Measurements from ENCODE around the gene KMT2E.

KMT2E gene

DNA sequence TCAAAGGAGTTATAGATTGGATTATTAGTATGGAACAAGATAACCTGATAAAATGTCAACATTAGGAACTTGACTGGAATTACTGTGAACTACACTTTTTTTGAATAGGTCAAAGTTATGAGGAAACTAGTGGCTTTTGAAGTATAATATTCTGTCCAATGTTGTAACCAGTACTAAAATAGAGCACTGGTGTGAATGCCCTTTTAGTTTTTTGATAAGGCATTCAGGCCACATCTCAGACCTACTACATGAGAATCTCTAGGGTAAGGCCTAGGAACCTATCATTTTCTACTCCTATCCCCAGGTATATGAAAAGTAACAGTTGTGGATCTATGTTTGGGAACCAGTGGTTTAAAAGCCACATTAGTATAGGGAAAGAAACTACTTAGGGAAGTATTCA lies 16.4 kb downstream of the KMT2E start:
- no peak overlapping the region for H2AFZ ChIP-seq (ENCODE audit: insufficient read depth, low read length, poor library complexity)
- H3K27me3 ChIP-seq (ENCODE audit: insufficient read depth, low read length): no peaks in the 10 kb centered on the region
- no peak overlapping the region for H3K18ac ChIP-seq (ENCODE audit: low read length)
- H2BK5ac ChIP-seq (ENCODE audit: low read depth, low read length, poor library complexity): no peak overlapping the region
- no peak overlapping the region for H4K91ac ChIP-seq (ENCODE audit: low read depth, low read length)
- no peak overlapping the region for H3K4ac ChIP-seq (ENCODE audit: low read depth, low read length)
- no peaks in the 10 kb centered on the region for H3K4me1 ChIP-seq (ENCODE audit: control insufficient read depth in 1 of 2, insufficient read depth in 2 of 2, low read length in 2 of 2)
- H3K79me1 ChIP-seq (ENCODE audit: low read length): no peaks in the 10 kb centered on the region
- no peak overlapping the region for H2BK12ac ChIP-seq (ENCODE audit: low read length)
- H3K4me2 ChIP-seq (ENCODE audit: low read length): no peak overlapping the region
- no peak for DNase-seq
- no peak overlapping the region for H3K14ac ChIP-seq (ENCODE audit: low read length)
- H2BK120ac ChIP-seq (ENCODE audit: insufficient read depth, low read length, poor library complexity): no peak overlapping the region
- no peak overlapping the region for H3K27ac ChIP-seq (ENCODE audit: low read depth, low read length)
- H3K9ac ChIP-seq (ENCODE audit: low read length): no peak overlapping the region
- H4K8ac ChIP-seq (ENCODE audit: low read depth, low read length): no peak overlapping the region
- no peak overlapping the region for H2AK5ac ChIP-seq (ENCODE audit: low read length)
- no peaks in the 10 kb centered on the region for H3K9me3 ChIP-seq (ENCODE audit: insufficient read depth, low read depth, low read length)
- no peak overlapping the region for H3K23ac ChIP-seq (ENCODE audit: low read length)
- H4K12ac ChIP-seq (ENCODE audit: low read depth, low read length): no peak overlapping the region
- H3K36me3 ChIP-seq (ENCODE audit: control insufficient read depth in 1 of 2, insufficient read depth in 2 of 2, low read length in 2 of 2): peaks cover 0 to 5% of the 10 kb centered on the region in 2 experiments
- no peak overlapping the region for H3K4me3 ChIP-seq (ENCODE audit: low read depth, low read length)
- H3K79me2 ChIP-seq (ENCODE audit: control insufficient read depth, insufficient read depth, low read length, poor library complexity): peaks cover 10% of the 10 kb centered on the region

- no peak overlapping the region for H3K27ac ChIP-seq (ENCODE audit: low read depth, low read length)
- no peaks in the 10 kb centered on the region for H3K27me3 ChIP-seq (ENCODE audit: insufficient read depth, low read length)
- no peaks in the 10 kb centered on the region for H3K79me1 ChIP-seq (ENCODE audit: low read length)
- H3K4ac ChIP-seq (ENCODE audit: low read depth, low read length): no peak overlapping the region
- H2BK12ac ChIP-seq (ENCODE audit: low read length): no peak overlapping the region
- H4K91ac ChIP-seq (ENCODE audit: low read depth, low read length): no peak overlapping the region
- no CpG with 5 or more reads among the region's 1 CpG for whole genome bisulfite sequencing (ENCODE audit: extremely low coverage, insufficient coverage, insufficient read length)
- no peak overlapping the region for H2AK5ac ChIP-seq (ENCODE audit: low read length)
- H3K18ac ChIP-seq (ENCODE audit: low read length): no peak overlapping the region
- peaks cover 0 to 5% of the 10 kb centered on the region in 2 experiments for H3K36me3 ChIP-seq (ENCODE audit: control insufficient read depth in 1 of 2, insufficient read depth in 2 of 2, low read length in 2 of 2)
- no peak overlapping the region for H2BK120ac ChIP-seq (ENCODE audit: insufficient read depth, low read length, poor library complexity)
- peaks cover 10% of the 10 kb centered on the region for H3K79me2 ChIP-seq (ENCODE audit: control insufficient read depth, insufficient read depth, low read length, poor library complexity)
- no peaks in the 10 kb centered on the region for H3K4me1 ChIP-seq (ENCODE audit: control insufficient read depth in 1 of 2, insufficient read depth in 2 of 2, low read length in 2 of 2)
- DNase-seq: no peak
- H2BK5ac ChIP-seq (ENCODE audit: low read depth, low read length, poor library complexity): no peak overlapping the region
- H3K9ac ChIP-seq (ENCODE audit: low read length): no peak overlapping the region
- H2AFZ ChIP-seq (ENCODE audit: insufficient read depth, low read length, poor library complexity): no peak overlapping the region
- H3K9me3 ChIP-seq (ENCODE audit: insufficient read depth, low read depth, low read length): no peaks in the 10 kb centered on the region
- H3K14ac ChIP-seq (ENCODE audit: low read length): no peak overlapping the region
- no peak overlapping the region for H3K23ac ChIP-seq (ENCODE audit: low read length)
- H4K12ac ChIP-seq (ENCODE audit: low read depth, low read length): no peak overlapping the region
- H3K4me3 ChIP-seq (ENCODE audit: low read depth, low read length): no peak overlapping the region
- H4K8ac ChIP-seq (ENCODE audit: low read depth, low read length): no peak overlapping the region
- no peak overlapping the region for H3K4me2 ChIP-seq (ENCODE audit: low read length)
These were observed 18.7 kb downstream of the KMT2E start for GRCh38 chr7:105032553-105033214.

DNA sequence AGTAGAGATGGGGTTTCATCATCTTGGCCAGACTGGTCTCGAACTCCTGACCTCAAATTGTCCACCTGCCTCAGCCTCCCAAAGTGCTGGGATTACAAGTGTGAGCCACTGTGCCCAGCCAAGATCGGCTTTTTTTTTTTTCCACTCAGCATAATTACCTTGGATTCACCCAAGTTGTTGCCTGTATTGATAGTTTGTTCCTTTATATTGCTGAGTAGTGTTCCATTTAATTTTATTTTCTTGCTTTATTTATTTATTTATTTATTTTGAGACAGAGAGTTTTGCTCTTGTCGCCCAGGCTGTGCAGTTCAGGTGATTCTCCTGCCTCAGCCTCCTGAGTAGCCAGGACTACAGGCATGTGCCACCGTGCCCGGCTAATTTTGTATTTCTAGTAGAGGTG lies 21.3 kb downstream of the KMT2E start:
- H4K12ac ChIP-seq (ENCODE audit: low read depth, low read length): no peak overlapping the region
- no CpG with 5 or more reads among the region's 5 CpGs for WGBS (ENCODE audit: extremely low coverage, insufficient coverage, insufficient read length)
- H3K4me3 ChIP-seq (ENCODE audit: low read depth, low read length): no peak overlapping the region
- peak overlapping the region; percentile 79 for H3K4ac ChIP-seq (ENCODE audit: low read depth, low read length)
- H3K9me3 ChIP-seq (ENCODE audit: insufficient read depth, low read depth, low read length): no peaks in the 10 kb centered on the region
- H2AFZ ChIP-seq (ENCODE audit: insufficient read depth, low read length, poor library complexity): no peak overlapping the region
- H3K79me2 ChIP-seq (ENCODE audit: control insufficient read depth, insufficient read depth, low read length, poor library complexity): peaks cover 4% of the 10 kb centered on the region
- H4K8ac ChIP-seq (ENCODE audit: low read depth, low read length): no peak overlapping the region
- H3K14ac ChIP-seq (ENCODE audit: low read length): no peak overlapping the region
- peaks cover 0 to 5% of the 10 kb centered on the region in 2 experiments for H3K36me3 ChIP-seq (ENCODE audit: control insufficient read depth in 1 of 2, insufficient read depth in 2 of 2, low read length in 2 of 2)
- no peak overlapping the region for H3K4me2 ChIP-seq (ENCODE audit: low read length)
- H2BK120ac ChIP-seq (ENCODE audit: insufficient read depth, low read length, poor library complexity): no peak overlapping the region
- H3K4me1 ChIP-seq (ENCODE audit: control insufficient read depth in 1 of 2, insufficient read depth in 2 of 2, low read length in 2 of 2): no peaks in the 10 kb centered on the region
- no peaks in the 10 kb centered on the region for H3K79me1 ChIP-seq (ENCODE audit: low read length)
- H2BK12ac ChIP-seq (ENCODE audit: low read length): no peak overlapping the region
- DNase-seq: no peak
- no peak overlapping the region for H2AK5ac ChIP-seq (ENCODE audit: low read length)
- no peak overlapping the region for H3K23ac ChIP-seq (ENCODE audit: low read length)
- H4K91ac ChIP-seq (ENCODE audit: low read depth, low read length): no peak overlapping the region
- no peak overlapping the region for H3K27ac ChIP-seq (ENCODE audit: low read depth, low read length)
- no peak overlapping the region for H3K9ac ChIP-seq (ENCODE audit: low read length)
- no peaks in the 10 kb centered on the region for H3K27me3 ChIP-seq (ENCODE audit: insufficient read depth, low read length)
- no peak overlapping the region for H3K18ac ChIP-seq (ENCODE audit: low read length)
- no peak overlapping the region for H2BK5ac ChIP-seq (ENCODE audit: low read depth, low read length, poor library complexity)

DNA sequence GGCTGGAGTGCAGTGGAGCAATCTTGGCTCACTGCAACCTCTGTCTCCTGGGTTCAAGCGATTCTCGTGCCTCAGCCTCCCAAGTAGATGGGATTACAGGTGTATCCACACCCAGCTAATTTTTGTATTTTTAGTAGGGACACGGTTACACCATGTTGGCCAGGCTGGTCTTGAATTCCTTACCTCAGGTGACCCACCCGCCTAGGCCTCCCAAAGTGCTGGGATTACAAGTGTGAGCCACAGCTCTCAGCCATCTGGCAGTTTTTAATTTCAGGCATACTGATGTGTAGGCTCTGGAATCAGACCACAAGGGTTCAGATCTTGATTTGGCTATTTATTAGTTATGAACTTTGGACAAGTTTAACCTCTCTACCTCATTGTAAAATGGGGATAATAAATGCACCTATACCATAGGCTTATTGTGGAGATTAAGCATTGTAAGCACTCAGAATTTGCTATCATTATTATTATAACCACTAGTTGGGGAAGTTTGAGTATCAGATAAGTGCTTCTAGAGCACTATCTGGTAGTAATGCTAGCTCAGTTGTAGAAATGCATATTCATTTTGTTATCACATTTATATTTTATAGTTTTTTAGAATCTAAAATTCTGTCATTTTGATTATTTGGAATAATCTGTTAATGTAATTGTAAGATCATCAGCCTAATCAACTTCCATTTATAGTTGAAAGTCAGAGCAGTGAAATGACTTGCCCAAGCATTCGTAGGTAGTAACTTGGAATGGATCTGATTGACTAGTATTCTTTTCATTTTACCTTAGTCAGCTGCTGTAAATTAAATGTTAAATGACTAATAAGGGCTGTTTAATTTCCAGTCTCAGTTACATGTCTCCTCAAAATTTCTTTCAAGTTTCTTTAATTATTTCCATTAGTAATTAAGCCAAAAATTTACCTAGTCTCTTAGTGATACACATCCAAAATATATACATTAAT lies 22.5 kb downstream of the KMT2E start:
- DNase-seq: no peak
- Histone ChIP-seq H3K4ac (ENCODE audit: low read depth, low read length) (no peak overlapping the region), H4K12ac (ENCODE audit: low read depth, low read length) (no peak overlapping the region), H3K27me3 (ENCODE audit: insufficient read depth, low read length) (no peaks in the 10 kb centered on the region), H3K9ac (ENCODE audit: low read length) (no peak overlapping the region), H3K4me3 (ENCODE audit: low read depth, low read length) (no peak overlapping the region), H3K18ac (ENCODE audit: low read length) (no peak overlapping the region), H3K27ac (ENCODE audit: low read depth, low read length) (no peak overlapping the region), H2AK5ac (ENCODE audit: low read length) (no peak overlapping the region), H3K23ac (ENCODE audit: low read length) (no peak overlapping the region), H2BK12ac (ENCODE audit: low read length) (no peak overlapping the region), H3K79me2 (ENCODE audit: control insufficient read depth, insufficient read depth, low read length, poor library complexity) (peaks cover 2% of the 10 kb centered on the region), H3K14ac (ENCODE audit: low read length) (no peak overlapping the region), H3K9me3 (ENCODE audit: insufficient read depth, low read depth, low read length) (no peaks in the 10 kb centered on the region), H3K4me1 (ENCODE audit: control insufficient read depth in 1 of 2, insufficient read depth in 2 of 2, low read length in 2 of 2) (no peaks in the 10 kb centered on the region), H3K36me3 (ENCODE audit: control insufficient read depth in 1 of 2, insufficient read depth in 2 of 2, low read length in 2 of 2) (peaks cover 6 to 8% of the 10 kb centered on the region in 2 experiments), H4K91ac (ENCODE audit: low read depth, low read length) (no peak overlapping the region), H2AFZ (ENCODE audit: insufficient read depth, low read length, poor library complexity) (no peak overlapping the region), H3K4me2 (ENCODE audit: low read length) (no peak overlapping the region), H4K8ac (ENCODE audit: low read depth, low read length) (no peak overlapping the region), H2BK120ac (ENCODE audit: insufficient read depth, low read length, poor library complexity) (no peak overlapping the region), H2BK5ac (ENCODE audit: low read depth, low read length, poor library complexity) (no peak overlapping the region), H3K79me1 (ENCODE audit: low read length) (no peaks in the 10 kb centered on the region)
- whole genome bisulfite sequencing (ENCODE audit: extremely low coverage, insufficient coverage, insufficient read length): no CpG with 5 or more reads among the region's 5 CpGs

Measured in trophoblast cell (in vitro differentiated cells and primary cell).